ENCODE measurements around the gene HSD17B1. TPM values are rescaled to one million over a fixed set of nuclear protein-coding genes. Genes with fewer than 3 reads are reported as not detected.

The HSD17B1 gene
- total RNA-seq, 1 experiment from 2014 or later: 2.3 TPM

- Histone ChIP-seq H3K36me3 (ENCODE audit: control insufficient read depth, insufficient read depth, low read length) (peaks cover 4% of the 10 kb centered on the region), H3K4me3 (ENCODE audit: low read depth, low read length) (no peak overlapping the region), H3K9me3 (no peaks in the 10 kb centered on the region), H3K4me1 (peaks cover 57% of the 10 kb centered on the region), H3K27me3 (replicated peaks; ENCODE audit: control insufficient read depth, insufficient read depth, low read length) (no peaks in the 10 kb centered on the region)
- Mint-ChIP-seq H3K4me3 (ENCODE audit: unreplicated experiment) (peak overlapping the region; percentile 10), H3K27ac (ENCODE audit: unreplicated experiment) (peak overlapping the region; percentile 90), H3K27me3 (ENCODE audit: insufficient read depth, unreplicated experiment) (no peaks in the 10 kb centered on the region), H3K9me3 (ENCODE audit: unreplicated experiment) (no peaks in the 10 kb centered on the region), H3K4me1 (ENCODE audit: low read depth, unreplicated experiment) (peaks cover 53% of the 10 kb centered on the region), H3K36me3 (ENCODE audit: insufficient read depth, unreplicated experiment) (peaks cover 35% of the 10 kb centered on the region)
- TF ChIP-seq CTCF (IDR thresholded peaks at IDR 0.05; ENCODE audit: insufficient read depth in 1 of 2, low read depth in 1 of 2, low read length in 1 of 2, severe bottlenecking in 1 of 2, unreplicated experiment in 1 of 2): no peak
- ChIA-PET CTCF (interaction anchor here (0.5 to 2.6 kb wide), 21 partner anchors 9 to 872 kb away, joined by 3 to 20 read pairs (median 5); partner anchors contain the start of genes CAVIN1, NAGLU, PSMC3IP and STAT3), POLR2A (interaction anchor here (0.6 to 2.0 kb wide), 3 partner anchors 9 to 95 kb away, joined by 3 to 8 read pairs (median 4); partner anchors contain the start of gene CAVIN1)
- BruUV-seq (replicated peaks): no TSS peak
- intact Hi-C loops (cut with micrococcal nuclease; ENCODE audit: unreplicated experiment): loop anchor here (10.0 kb wide), 1 partner anchor 53 kb away; no protein-coding TSS in a partner anchor
- no peak for DNase-seq
Measured at GRCh38 chr17:42518046-42518754, 34.5 kb upstream of the HSD17B1 start.

- BruUV-seq (replicated peaks): no TSS peak
- intact Hi-C loops (cut with micrococcal nuclease; ENCODE audit: unreplicated experiment): loop anchor here (10.0 kb wide), 1 partner anchor 54 kb away; no protein-coding TSS in a partner anchor
- Mint-ChIP-seq H3K4me3 (ENCODE audit: unreplicated experiment) (peak overlapping the region; percentile 45), H3K4me1 (ENCODE audit: low read depth, unreplicated experiment) (peaks cover 55% of the 10 kb centered on the region), H3K36me3 (ENCODE audit: insufficient read depth, unreplicated experiment) (peaks cover 35% of the 10 kb centered on the region), H3K27ac (ENCODE audit: unreplicated experiment) (peak overlapping the region; percentile 90), H3K27me3 (ENCODE audit: insufficient read depth, unreplicated experiment) (no peaks in the 10 kb centered on the region), H3K9me3 (ENCODE audit: unreplicated experiment) (no peaks in the 10 kb centered on the region)
- H3K27me3 ChIP-seq (replicated peaks; ENCODE audit: control insufficient read depth, insufficient read depth, low read length): no peaks in the 10 kb centered on the region
- CTCF ChIA-PET: interaction anchor here (1.1 to 2.6 kb wide), 7 partner anchors 8 to 245 kb away, joined by 4 to 20 read pairs (median 8); partner anchors contain the start of genes CAVIN1 and NAGLU
- H3K4me1 ChIP-seq: peaks cover 64% of the 10 kb centered on the region
- peak in 1 of 2 experiments; percentile 70 for DNase-seq
- TF ChIP-seq CTCF (IDR thresholded peaks at IDR 0.05; ENCODE audit: insufficient read depth in 1 of 2, low read depth in 1 of 2, low read length in 1 of 2, severe bottlenecking in 1 of 2, unreplicated experiment in 1 of 2): no peak
- peaks cover 4% of the 10 kb centered on the region for H3K36me3 ChIP-seq (ENCODE audit: control insufficient read depth, insufficient read depth, low read length)
- H3K9me3 ChIP-seq: no peaks in the 10 kb centered on the region
- no peak overlapping the region for H3K4me3 ChIP-seq (ENCODE audit: low read depth, low read length)
- POLR2A ChIA-PET: interaction anchor here (1.1 to 2.0 kb wide), 2 partner anchors 96 to 130 kb away, joined by 5 to 8 read pairs; partner anchors contain the start of genes CAVIN1 and STAT3
Measured at GRCh38 chr17:42518755-42519545, 33.8 kb upstream of the HSD17B1 start.
